Inflammatory macrophage treated with lipopolysaccharide for 4 hours (primary cell): Measurements from ENCODE around the gene USP17L21.
"Not testable (repeated sequence)": the region's sequence is repeated elsewhere in the genome, so short reads cannot be mapped to it uniquely, and the experiment has no call there.

Experiments used
- DNase-seq: peaks from one replicate; pipeline ENCODE4 v3.0.0-alpha.2; 2020

The USP17L21 gene, protein sequence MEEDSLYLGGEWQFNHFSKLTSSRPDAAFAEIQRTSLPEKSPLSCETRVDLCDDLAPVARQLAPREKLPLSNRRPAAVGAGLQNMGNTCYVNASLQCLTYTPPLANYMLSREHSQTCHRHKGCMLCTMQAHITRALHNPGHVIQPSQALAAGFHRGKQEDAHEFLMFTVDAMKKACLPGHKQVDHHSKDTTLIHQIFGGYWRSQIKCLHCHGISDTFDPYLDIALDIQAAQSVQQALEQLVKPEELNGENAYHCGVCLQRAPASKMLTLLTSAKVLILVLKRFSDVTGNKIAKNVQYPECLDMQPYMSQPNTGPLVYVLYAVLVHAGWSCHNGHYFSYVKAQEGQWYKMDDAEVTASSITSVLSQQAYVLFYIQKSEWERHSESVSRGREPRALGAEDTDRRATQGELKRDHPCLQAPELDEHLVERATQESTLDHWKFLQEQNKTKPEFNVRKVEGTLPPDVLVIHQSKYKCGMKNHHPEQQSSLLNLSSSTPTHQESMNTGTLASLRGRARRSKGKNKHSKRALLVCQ

DNA sequence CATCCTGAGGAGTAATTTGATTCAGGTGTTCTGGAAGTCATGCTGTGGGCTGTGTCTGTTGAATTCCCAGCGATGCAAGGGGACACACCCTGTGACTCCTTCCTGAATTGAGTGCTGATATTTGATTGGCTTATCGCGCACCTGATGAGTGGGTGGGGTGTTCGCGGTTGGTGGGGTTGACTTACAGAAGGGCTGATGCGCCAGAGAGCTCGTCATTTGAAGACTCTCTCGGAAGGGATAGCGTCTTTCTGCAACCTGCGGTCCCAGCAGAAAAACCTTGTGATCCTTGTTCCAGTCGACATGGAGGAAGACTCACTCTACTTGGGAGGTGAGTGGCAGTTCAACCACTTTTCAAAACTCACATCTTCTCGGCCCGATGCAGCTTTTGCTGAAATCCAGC is at the start of gene USP17L21:
TSS of gene USP17L21 (plus strand) at position 301 of the 400 bp plus-strand sequence. CDS start at position 301, 0 bp downstream.
- not testable (repeated sequence) for DNase-seq

DNA sequence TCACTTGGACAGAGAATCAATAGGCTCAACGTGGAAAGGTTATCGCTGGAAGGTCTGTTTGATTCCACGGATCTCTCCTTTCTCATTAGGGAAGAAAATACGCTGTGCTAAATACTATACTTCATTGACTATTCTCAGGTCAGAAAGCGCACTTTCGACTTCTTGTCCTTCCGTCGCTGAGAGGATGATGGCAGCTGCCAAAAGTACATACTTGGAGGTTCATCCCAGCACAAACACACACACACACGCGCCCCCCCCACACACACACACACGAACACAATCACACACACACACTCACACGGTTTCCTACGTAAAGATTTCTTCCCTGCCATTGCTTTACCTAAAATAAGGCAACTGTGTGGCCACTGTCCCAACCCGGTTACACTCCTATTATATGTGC is 48.0 kb upstream of the USP17L21 start:
- not testable (repeated sequence) for DNase-seq

DNA sequence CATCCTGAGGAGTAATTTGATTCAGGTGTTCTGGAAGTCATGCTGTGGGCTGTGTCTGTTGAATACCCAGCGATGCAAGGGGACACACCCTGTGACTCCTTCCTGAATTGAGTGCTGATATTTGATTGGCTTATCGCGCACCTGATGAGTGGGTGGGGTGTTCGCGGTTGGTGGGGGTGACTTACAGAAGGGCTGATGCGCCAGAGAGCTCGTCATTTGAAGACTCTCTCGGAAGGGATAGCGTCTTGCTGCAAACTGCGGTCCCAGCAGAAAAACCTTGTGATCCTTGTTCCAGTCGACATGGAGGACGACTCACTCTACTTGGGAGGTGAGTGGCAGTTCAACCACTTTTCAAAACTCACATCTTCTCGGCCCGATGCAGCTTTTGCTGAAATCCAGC is 47.6 kb upstream of the USP17L21 start, which contains the start of gene USP17L11:
TSS of gene USP17L11 (plus strand) at position 301 of the 400 bp plus-strand sequence. CDS start at position 301, 0 bp downstream.
- DNase-seq: not testable (repeated sequence)

DNA sequence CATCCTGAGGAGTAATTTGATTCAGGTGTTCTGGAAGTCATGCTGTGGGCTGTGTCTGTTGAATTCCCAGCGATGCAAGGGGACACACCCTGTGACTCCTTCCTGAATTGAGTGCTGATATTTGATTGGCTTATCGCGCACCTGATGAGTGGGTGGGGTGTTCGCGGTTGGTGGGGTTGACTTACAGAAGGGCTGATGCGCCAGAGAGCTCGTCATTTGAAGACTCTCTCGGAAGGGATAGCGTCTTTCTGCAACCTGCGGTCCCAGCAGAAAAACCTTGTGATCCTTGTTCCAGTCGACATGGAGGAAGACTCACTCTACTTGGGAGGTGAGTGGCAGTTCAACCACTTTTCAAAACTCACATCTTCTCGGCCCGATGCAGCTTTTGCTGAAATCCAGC is 42.8 kb upstream of the USP17L21 start, which contains the start of gene USP17L12:
TSS of gene USP17L12 (plus strand) at position 301 of the 400 bp plus-strand sequence. CDS start at position 301, 0 bp downstream.
- not testable (repeated sequence) for DNase-seq

DNA sequence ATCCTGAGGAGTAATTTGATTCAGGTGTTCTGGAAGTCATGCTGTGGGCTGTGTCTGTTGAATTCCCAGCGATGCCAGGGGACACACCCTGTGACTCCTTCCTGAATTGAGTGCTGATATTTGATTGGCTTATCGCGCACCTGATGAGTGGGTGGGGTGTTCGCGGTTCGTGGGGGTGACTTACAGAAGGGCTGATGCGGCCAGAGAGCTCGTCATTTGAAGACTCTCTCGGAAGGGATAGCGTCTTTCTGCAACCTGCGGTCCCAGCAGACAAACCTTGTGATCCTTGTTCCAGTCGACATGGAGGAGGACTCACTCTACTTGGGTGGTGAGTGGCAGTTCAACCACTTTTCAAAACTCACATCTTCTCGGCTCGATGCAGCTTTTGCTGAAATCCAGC is 38.1 kb upstream of the USP17L21 start, which contains the start of gene USP17L13:
TSS of gene USP17L13 (plus strand) at position 301 of the 400 bp plus-strand sequence. CDS start at position 301, 0 bp downstream.
- not testable (repeated sequence) for DNase-seq

DNA sequence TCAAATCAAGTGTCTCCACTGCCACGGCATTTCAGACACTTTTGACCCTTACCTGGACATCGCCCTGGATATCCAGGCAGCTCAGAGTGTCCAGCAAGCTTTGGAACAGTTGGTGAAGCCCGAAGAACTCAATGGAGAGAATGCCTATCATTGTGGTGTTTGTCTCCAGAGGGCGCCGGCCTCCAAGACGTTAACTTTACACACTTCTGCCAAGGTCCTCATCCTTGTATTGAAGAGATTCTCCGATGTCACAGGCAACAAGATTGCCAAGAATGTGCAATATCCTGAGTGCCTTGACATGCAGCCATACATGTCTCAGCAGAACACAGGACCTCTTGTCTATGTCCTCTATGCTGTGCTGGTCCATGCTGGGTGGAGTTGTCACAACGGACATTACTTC is 32.4 kb upstream of the USP17L21 start:
- DNase-seq: not testable (repeated sequence)

DNA sequence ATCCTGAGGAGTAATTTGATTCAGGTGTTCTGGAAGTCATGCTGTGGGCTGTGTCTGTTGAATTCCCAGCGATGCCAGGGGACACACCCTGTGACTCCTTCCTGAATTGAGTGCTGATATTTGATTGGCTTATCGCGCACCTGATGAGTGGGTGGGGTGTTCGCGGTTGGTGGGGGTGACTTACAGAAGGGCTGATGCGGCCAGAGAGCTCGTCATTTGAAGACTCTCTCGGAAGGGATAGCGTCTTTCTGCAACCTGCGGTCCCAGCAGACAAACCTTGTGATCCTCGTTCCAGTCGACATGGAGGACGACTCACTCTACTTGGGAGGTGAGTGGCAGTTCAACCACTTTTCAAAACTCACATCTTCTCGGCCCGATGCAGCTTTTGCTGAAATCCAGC is 28.6 kb upstream of the USP17L21 start, which contains the start of gene USP17L15:
TSS of gene USP17L15 (plus strand) at position 301 of the 400 bp plus-strand sequence. CDS start at position 301, 0 bp downstream.
- DNase-seq: not testable (repeated sequence)

DNA sequence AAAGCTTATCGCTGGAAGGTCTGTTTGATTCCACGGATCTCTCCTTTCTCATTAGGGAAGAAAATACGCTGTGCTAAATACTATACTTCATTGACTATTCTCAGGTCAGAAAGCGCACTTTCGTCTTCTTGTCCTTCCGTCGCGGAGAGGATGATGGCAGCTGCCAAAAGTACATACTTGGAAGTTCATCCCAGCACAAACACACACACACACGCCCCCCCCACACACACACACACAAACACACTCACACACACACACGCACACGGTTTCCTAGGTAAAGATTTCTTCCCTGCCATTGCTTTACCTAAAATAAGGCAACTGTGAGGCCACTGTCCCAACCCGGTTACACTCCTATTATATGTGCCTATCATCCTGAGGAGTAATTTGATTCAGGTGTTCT is 24.2 kb upstream of the USP17L21 start:
- DNase-seq: not testable (repeated sequence)

DNA sequence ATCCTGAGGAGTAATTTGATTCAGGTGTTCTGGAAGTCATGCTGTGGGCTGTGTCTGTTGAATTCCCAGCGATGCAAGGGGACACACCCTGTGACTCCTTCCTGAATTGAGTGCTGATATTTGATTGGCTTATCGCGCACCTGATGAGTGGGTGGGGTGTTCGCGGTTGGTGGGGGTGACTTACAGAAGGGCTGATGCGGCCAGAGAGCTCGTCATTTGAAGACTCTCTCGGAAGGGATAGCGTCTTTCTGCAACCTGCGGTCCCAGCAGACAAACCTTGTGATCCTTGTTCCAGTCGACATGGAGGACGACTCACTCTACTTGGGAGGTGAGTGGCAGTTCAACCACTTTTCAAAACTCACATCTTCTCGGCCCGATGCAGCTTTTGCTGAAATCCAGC is 19.1 kb upstream of the USP17L21 start, which contains the start of gene USP17L17:
TSS of gene USP17L17 (plus strand) at position 301 of the 400 bp plus-strand sequence. CDS start at position 301, 0 bp downstream.
- DNase-seq: not testable (repeated sequence)

DNA sequence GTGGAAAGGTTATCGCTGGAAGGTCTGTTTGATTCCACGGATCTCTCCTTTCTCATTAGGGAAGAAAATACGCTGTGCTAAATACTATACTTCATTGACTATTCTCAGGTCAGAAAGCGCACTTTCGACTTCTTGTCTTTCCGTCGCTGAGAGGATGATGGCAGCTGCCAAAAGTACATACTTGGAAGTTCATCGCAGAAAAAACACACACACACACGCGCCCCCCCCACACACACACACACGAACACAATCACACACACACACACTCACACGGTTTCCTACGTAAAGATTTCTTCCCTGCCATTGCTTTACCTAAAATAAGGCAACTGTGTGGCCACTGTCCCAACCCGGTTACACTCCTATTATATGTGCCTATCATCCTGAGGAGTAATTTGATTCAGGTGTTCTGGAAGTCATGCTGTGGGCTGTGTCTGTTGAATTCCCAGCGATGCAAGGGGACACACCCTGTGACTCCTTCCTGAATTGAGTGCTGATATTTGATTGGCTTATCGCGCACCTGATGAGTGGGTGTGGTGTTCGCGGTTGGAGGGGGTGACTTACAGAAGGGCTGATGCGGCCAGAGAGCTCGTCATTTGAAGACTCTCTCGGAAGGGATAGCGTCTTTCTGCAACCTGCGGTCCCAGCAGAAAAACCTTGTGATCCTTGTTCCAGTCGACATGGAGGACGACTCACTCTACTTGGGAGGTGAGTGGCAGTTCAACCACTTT is 14.6 kb upstream of the USP17L21 start, which contains the start of gene USP17L18:
TSS of gene USP17L18 (plus strand) at position 678 of the 728 bp plus-strand sequence. CDS start at position 678, 0 bp downstream.
- not testable (repeated sequence) for DNase-seq

DNA sequence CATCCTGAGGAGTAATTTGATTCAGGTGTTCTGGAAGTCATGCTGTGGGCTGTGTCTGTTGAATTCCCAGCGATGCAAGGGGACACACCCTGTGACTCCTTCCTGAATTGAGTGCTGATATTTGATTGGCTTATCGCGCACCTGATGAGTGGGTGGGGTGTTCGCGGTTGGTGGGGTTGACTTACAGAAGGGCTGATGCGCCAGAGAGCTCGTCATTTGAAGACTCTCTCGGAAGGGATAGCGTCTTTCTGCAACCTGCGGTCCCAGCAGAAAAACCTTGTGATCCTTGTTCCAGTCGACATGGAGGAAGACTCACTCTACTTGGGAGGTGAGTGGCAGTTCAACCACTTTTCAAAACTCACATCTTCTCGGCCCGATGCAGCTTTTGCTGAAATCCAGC is 9.6 kb upstream of the USP17L21 start, which contains the start of gene USP17L19:
TSS of gene USP17L19 (plus strand) at position 301 of the 400 bp plus-strand sequence. CDS start at position 301, 0 bp downstream.
- not testable (repeated sequence) for DNase-seq

DNA sequence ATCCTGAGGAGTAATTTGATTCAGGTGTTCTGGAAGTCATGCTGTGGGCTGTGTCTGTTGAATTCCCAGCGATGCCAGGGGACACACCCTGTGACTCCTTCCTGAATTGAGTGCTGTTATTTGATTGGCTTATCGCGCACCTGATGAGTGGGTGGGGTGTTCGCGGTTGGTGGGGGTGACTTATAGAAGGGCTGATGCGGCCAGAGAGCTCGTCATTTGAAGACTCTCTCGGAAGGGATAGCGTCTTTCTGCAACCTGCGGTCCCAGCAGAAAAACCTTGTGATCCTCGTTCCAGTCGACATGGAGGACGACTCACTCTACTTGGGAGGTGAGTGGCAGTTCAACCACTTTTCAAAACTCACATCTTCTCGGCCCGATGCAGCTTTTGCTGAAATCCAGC is 4.8 kb upstream of the USP17L21 start, which contains the start of gene USP17L20:
TSS of gene USP17L20 (plus strand) at position 301 of the 400 bp plus-strand sequence. CDS start at position 301, 0 bp downstream.
- not testable (repeated sequence) for DNase-seq

DNA sequence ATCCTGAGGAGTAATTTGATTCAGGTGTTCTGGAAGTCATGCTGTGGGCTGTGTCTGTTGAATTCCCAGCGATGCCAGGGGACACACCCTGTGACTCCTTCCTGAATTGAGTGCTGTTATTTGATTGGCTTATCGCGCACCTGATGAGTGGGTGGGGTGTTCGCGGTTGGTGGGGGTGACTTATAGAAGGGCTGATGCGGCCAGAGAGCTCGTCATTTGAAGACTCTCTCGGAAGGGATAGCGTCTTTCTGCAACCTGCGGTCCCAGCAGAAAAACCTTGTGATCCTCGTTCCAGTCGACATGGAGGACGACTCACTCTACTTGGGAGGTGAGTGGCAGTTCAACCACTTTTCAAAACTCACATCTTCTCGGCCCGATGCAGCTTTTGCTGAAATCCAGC is 4.6 kb downstream of the USP17L21 start, which contains the start of gene USP17L22:
TSS of gene USP17L22 (plus strand) at position 301 of the 400 bp plus-strand sequence. CDS start at position 301, 0 bp downstream.
- DNase-seq: not testable (repeated sequence)

DNA sequence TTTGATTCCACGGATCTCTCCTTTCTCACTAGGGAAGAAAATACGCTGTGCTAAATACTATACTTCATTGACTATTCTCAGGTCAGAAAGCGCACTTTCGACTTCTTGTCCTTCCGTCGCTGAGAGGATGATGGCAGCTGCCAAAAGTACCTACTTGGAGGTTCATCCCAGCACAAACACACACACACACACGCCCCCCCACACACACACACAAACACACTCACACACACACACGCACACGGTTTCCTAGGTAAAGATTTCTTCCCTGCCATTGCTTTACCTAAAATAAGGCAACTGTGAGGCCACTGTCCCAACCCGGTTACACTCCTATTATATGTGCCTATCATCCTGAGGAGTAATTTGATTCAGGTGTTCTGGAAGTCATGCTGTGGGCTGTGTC is 9.0 kb downstream of the USP17L21 start:
- DNase-seq: not testable (repeated sequence)
